Neutrophil (primary cell): Measurements from ENCODE around the gene FMNL1.

ENCODE experiments used
- H3K27ac ChIP-seq: fragments of 200-600 bp; sonication (generic); 2 replicates; pipeline ENCODE4 v1.5.1; 2016; ENCODE audit warnings: mild to moderate bottlenecking, moderate library complexity
- H3K27me3 ChIP-seq: fragments of 200-600 bp; sonication (generic); 2 replicates; pipeline ENCODE4 v1.6.0; 2016; ENCODE audit warnings: mild to moderate bottlenecking
- H3K36me3 ChIP-seq: fragments of 200-600 bp; sonication (generic); 2 replicates; pipeline ENCODE4 v1.5.1; 2017
- H3K4me1 ChIP-seq, 2 experiments: fragments of 200-600 bp in 1 of 2; sonication (generic) in 1 of 2; 1 replicate in 1 of 2; 2 replicates in 1 of 2; pipeline versions ENCODE4 v1.5.1 to v1.6.1; 2013 to 2016; ENCODE audit warnings: low read depth in 1 of 2, low read length in 1 of 2, mild to moderate bottlenecking in 1 of 2, moderate library complexity in 1 of 2; ENCODE audit not compliant: control insufficient read depth in 1 of 2, insufficient read depth in 1 of 2
- H3K4me3 ChIP-seq, 2 experiments: fragments of 200-600 bp in 1 of 2; sonication (generic) in 1 of 2; 1 replicate in 1 of 2; 2 replicates in 1 of 2; pipeline ENCODE4 v1.5.1; 2013 to 2016; ENCODE audit warnings: low read depth in 1 of 2, low read length in 1 of 2, mild to moderate bottlenecking in 1 of 2, moderate library complexity in 1 of 2
- H3K9me3 ChIP-seq: fragments of 200-600 bp; sonication (generic); 2 replicates; pipeline ENCODE4 v1.5.1; 2016
- TF ChIP-seq, protein P1 (sequence below): fragments of 200-600 bp; sonication (generic); IDR thresholded peaks from 2 replicates; pipeline ENCODE4 v1.5.1; 2016; ENCODE audit warnings: antibody characterized with exemption

FMNL1 gene

DNA sequence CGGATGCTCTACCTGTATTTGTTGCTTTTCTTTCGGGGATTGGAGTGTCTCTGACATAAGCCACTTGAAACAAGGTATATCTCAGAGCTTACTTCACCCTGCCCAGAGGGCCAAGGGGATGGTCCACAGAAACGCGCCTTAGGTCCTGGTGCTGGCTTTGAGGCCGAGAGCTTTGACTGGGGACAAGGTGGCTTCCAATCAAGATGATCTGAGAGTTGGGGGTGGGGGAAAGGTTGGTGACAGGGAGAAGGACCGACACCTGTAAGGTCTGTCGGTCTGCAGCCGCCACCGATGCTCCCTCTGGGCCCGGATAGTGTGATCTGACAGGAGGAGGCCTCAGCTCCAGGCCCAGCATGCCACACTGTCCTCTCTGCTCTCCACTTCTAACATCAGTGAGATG, 62.0 kb downstream of the FMNL1 start:
- peaks cover 52% of the 10 kb centered on the region for H3K36me3 ChIP-seq
- no peaks in the 10 kb centered on the region for H3K9me3 ChIP-seq
- TF ChIP-seq, protein P1, sequence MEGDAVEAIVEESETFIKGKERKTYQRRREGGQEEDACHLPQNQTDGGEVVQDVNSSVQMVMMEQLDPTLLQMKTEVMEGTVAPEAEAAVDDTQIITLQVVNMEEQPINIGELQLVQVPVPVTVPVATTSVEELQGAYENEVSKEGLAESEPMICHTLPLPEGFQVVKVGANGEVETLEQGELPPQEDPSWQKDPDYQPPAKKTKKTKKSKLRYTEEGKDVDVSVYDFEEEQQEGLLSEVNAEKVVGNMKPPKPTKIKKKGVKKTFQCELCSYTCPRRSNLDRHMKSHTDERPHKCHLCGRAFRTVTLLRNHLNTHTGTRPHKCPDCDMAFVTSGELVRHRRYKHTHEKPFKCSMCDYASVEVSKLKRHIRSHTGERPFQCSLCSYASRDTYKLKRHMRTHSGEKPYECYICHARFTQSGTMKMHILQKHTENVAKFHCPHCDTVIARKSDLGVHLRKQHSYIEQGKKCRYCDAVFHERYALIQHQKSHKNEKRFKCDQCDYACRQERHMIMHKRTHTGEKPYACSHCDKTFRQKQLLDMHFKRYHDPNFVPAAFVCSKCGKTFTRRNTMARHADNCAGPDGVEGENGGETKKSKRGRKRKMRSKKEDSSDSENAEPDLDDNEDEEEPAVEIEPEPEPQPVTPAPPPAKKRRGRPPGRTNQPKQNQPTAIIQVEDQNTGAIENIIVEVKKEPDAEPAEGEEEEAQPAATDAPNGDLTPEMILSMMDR: no peak
- H3K27me3 ChIP-seq: no peaks in the 10 kb centered on the region
- H3K4me1 ChIP-seq: no peaks in the 10 kb centered on the region
- peak overlapping the region; percentile 9 for H3K27ac ChIP-seq
- no peak overlapping the region for H3K4me3 ChIP-seq

DNA sequence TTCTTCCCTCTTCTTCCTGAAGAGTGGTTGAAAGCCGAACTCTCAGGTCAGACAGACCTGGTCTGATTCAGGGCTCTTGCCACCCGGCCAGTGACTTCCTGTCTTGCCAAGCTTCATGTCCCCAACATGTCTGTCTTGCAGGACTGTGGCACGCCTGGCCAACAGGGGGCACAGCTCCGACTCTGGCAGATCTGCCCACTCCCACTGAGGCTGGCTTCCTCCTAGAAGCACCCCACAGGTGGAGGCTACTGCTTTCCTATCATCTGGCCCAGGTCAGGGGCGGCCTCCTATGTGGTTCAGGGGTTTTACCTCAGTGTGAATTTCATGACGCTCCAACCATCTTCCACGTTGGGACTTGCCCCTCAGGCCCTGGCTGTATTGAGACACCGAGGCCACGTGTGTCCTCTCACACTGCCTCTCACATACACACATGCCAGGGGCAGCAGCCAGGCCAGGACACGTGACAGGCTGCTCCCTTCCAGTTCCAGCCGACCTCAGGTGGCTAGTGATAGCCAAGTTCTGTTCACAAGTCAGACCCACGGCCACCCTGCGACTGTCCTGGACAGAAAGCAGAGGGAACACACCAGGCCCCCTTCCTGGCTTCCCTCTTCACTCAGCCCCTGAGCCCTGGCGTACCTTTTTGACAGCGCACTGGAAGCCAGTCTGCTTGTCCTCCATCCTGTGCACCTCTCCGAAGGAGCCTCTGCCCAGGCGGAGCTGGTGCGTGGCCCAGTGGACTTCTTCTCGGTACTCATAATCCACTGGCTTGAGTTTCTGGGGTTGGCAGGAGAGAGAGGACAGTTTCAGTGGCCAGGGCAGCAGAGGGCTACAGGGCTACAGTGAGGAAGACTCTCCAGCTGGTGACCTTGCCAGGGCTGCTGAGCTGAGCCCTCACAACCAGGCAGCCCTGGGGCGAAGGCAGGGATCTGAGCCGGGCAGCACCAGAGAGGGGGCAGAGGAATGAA, 62.8 kb downstream of the FMNL1 start:
- Histone ChIP-seq H3K36me3 (peaks cover 59% of the 10 kb centered on the region), H3K27ac (peak overlapping the region; percentile 9)

DNA sequence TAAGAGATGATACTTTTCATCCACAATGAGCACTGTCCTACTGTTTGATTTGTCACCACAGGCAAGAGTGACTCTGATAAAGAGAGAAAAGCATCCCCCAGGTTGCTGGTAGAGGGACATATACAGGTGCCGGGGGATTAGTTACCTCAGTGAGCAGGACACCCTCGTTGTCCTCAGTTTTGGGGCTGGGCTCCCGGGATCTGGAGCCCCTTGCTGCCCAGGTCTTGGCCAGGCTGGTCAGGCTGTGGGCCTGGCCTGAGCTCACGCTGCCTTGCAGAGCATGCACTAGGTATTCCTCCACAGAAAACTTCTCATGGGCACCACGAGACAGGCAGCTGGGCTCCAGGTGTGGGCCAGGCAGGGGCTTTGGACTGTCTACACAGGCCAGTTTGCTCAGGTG, 64.6 kb downstream of the FMNL1 start:
- peaks cover 15 to 17% of the 10 kb centered on the region in 2 experiments for H3K4me1 ChIP-seq
- H3K9me3 ChIP-seq: no peaks in the 10 kb centered on the region
- H3K4me3 ChIP-seq: no peak overlapping the region
- no peaks in the 10 kb centered on the region for H3K27me3 ChIP-seq
- peaks cover 60% of the 10 kb centered on the region for H3K36me3 ChIP-seq
- H3K27ac ChIP-seq: no peak overlapping the region
- TF ChIP-seq, protein P1: no peak

More for the DNA sequence above, 62.8 kb downstream of the FMNL1 start:
- Histone ChIP-seq H3K27me3 (no peaks in the 10 kb centered on the region), H3K4me1 (peaks cover 0 to 2% of the 10 kb centered on the region in 2 experiments), H3K4me3 (no peak overlapping the region), H3K9me3 (no peaks in the 10 kb centered on the region)
- TF ChIP-seq, protein P1: no peak

DNA sequence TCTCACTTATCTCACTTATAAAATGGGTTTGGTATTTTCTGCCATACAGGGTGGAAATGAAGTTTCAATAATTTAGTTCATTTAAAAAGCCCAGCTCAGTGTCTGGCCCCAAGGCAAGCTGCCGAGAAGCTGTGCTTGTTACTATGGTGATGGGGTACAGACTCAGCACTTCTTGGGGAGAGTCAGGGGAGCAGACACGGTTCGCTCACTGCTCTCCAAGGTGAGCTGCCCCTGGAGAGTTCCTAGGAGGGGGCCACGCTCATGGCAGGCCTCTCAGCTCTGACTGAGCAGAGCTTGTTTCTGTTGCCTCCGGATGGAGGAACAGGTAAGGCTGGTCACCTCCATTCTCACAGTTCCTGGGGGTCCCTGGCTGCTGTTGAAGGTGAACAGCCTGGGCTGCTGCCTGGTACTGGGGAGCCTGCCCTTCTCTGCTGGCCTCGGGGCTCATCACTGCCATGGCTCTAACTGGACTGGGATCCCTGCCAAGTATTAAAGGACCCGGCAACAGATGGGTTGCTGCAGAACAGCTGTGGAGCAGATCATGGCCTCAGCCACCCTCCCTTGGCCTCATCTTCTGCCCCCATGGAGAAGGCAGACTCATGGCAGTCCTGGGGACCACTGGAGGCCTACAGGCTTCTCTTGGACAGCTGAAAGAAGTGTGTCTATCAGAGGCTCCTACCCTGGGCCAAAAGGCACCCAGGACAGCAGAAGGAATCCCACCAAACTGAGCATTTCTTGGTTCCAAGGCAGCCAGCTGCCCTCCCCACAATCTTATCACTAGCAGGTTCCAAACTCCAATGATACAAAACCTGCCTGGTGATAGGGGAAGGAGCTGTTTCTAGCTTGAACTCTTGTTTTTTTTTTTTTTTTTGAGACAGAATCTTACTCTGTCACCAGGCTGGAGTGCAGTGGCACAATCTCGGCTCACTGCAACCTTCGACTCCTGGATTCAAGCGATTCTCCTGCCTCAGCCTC, 66.1 kb downstream of the FMNL1 start:
- Histone ChIP-seq H3K4me3 (no peak overlapping the region), H3K27ac (no peak overlapping the region), H3K9me3 (no peaks in the 10 kb centered on the region), H3K27me3 (no peaks in the 10 kb centered on the region), H3K36me3 (peaks cover 58% of the 10 kb centered on the region), H3K4me1 (peaks cover 26 to 32% of the 10 kb centered on the region in 2 experiments)
- TF ChIP-seq, protein P1: no peak

DNA sequence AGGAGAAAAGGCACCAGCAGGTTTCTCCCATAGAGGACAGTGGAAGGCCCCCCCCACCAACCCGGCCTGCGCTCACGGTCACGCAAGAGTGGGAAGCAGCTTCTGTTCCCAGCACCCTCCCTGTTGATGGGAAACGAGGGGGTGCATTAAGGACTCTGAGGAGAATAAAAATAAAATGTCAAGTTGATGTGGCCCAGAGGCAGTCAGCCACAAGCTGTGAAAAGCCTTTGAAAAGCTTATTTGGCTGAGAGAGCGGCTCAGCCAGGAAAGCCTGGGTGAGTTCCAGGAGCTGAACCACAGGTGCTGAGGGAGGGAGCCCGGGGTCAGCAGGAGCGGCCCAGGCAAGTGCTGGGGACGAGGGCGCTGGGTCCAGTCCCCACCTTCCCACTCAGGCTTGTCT, 67.1 kb downstream of the FMNL1 start:
- H3K4me1 ChIP-seq: peaks cover 32 to 42% of the 10 kb centered on the region in 2 experiments
- peaks cover 47% of the 10 kb centered on the region for H3K36me3 ChIP-seq
- TF ChIP-seq, protein P1: no peak
- no peaks in the 10 kb centered on the region for H3K9me3 ChIP-seq
- no peak overlapping the region for H3K27ac ChIP-seq
- no peak overlapping the region for H3K4me3 ChIP-seq
- H3K27me3 ChIP-seq: no peaks in the 10 kb centered on the region
